HG03103 (cell line): ENCODE data around the gene TMEM250.

Experiments
- ATAC-seq: cut with Tn5 transposase; IDR thresholded peaks from one replicate; pipeline ENCODE4 v1.9.1; 2021; ENCODE audit warnings: low read depth; ENCODE audit not compliant: unreplicated experiment

The TMEM250 gene

DNA sequence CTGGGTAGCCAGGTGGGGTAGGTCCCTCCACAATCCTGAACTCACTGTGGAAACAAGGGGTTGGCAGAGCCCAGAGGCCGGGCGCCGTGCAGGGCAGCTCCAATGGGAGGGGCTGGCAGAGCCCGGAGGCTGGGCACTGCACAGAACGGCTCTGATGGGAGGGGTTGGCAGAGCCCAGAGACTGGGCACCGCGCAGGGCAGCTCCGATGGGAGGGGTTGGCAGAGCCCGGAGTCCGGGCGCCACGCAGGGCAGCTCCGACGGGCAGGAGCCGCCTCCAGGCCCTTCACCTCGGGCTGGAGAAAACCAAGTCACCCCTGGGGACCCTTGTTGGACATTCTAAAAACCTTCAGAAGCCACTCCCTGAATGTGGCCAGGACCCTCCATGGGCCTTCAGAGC is 32.9 kb downstream of the TMEM250 start:
- ATAC-seq: no peak

- no peak for ATAC-seq
Observed at GRCh38 chr9:136084063-136084944, 34.4 kb downstream of the TMEM250 start.

DNA sequence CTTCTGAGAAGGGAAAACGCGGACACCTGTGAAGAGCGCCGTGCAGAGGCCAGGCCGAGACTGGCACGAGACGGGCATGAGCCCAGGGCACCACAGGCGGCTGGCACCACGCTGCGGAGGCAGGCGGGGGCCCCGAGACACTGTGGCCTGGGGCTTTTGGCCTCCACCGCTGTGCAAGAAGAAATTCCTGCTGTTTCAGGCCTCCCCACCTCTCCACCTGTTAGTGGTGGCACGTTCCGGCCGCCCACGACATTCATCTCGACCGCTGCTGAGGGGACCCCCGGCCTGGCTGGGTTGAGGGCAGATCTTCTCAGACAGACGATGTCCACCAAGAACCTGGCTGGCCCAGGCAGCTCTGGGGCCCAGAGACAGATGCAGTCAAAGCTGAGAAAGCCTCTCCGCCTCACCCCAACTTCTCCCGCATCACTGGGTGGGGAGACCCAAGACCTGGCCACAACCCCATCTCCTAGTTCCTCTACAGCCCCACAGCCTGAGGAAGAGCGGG is 35.1 kb downstream of the TMEM250 start:
- no peak for ATAC-seq

- ATAC-seq: no peak
Observed at GRCh38 chr9:136082496-136083361, 35.9 kb downstream of the TMEM250 start.

DNA sequence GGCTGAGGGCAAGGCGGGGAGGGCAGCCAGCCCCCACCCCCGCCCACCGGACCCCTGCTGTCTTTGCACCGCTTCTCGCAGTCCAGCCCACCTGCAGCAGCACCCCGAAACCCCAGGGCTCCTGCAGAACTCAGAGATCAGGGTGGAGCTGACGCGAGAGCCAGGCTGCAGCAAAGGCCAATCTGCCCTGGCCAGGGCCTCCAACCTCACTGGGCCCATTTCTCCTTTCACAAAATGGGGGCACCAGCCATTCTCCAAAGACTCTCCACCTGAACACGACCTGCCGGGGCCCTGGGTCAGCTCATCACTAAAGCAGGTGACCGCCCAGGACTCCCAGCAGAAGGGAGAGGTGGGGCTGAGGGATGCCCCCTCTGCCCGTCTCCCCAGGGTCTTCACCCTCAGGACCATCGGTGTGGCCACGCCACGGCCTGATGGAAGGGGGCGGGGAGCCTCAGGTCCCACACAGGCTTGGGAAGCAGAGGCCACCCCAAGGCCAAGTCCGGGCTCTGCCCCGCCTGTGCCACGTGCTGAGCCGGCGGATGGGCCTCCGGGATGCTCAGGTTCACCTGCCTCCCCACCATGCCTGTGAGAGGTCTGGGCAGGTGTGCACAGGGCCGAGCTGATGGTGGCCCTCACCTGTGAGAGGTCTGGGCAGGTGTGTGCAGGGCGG is 36.7 kb downstream of the TMEM250 start:
- ATAC-seq: no peak

DNA sequence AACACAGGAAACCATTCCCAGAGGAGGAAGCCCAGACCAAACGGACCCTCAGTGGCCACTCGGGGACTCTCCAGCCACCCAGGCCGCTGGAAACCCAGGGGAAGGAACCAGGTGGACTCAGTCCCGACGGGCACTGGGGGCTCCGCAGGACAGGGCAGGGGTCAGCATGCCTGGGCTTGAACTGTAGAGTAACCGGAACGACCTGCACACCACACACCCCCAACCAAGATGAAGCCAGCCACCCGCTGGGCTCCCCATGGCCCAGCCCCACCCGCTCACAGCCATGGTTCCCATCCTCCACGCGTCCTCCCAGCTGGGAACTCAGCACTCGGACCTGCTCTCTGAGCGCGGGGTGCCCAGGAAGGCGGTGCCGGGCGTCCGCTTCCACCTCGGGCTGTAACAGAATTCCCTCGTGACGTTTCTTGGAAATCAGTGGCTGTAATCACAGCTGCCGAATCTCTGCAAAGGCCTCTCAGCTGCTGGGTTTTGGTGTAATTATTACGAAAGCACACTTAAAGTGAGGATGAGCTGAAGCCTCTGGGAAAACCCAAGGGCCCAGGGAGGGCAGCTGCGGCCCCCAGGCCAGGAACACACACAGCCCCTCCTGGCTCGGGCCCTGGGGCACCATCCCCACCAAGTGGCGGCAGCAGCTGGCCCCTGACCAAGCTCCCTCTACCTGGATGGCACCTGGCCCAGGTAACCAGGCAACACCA is 37.4 kb downstream of the TMEM250 start:
- ATAC-seq: no peak

DNA sequence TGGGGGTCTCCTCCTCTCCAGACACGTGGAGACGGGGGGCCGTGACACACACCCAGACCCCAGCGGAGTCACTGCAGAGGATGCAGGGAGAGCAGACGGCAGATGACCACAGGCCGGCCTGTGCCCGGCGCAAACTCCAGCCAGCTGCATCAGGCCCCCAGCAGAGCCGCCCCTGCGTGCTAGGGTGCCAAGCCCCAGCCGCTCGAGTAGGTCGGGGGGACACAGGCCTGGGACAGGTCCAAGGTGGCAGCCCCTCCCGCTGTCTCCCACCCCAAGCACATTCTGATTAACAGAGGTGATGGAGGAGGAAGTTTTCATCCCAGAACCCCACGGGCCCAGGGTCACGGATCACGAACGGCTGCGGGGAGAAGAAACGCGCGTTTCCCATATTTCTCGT is 38.0 kb downstream of the TMEM250 start:
- no peak for ATAC-seq

DNA sequence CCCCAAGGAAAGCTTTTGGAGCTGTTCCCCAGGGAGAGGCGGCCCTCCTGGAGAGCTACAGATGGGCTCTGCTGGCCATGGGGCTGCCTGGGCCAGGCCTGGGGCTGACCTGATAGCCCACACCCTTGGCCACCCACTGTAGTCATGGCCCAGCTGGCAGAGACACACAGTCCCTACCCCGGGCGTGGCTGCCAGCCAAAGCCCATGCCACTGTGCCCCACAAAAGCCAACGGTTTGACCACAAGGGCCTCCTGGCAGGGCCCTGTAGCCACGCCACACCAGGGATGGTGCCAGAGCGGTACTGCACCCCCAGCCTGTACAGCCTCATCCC is 38.8 kb downstream of the TMEM250 start:
- no peak for ATAC-seq

GRCh38 chr9:136079211-136079915 is 39.3 kb downstream of the TMEM250 start:
- no peak for ATAC-seq

DNA sequence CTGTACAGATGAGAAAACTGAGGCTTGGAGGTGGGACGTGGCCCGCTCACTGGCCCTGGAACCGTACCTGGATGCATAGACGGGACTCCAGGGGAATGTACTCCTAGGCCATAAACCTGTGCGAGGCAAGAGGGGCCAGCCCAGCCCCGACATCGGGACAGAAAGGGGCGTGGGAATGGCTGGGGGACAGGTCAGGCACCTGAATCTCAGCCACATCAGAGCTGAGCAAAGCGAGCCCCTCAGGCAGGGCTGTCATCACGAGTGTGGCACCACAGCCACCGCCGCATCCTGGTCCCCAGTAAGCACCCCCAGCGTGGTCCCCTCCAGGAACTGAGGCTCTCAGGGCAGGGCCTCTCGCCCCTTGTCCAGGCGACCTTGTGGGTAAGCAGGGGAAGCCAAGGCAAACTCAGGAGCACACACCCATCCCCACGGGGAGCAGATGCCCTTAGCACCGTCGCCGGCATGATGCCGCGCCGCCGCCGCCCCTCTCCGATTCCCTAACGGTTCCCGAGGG is 40.1 kb downstream of the TMEM250 start:
- ATAC-seq: no peak

GRCh38 chr9:136078024-136078423 is 40.7 kb downstream of the TMEM250 start:
- ATAC-seq: no peak

- ATAC-seq: no peak
Observed at GRCh38 chr9:136077491-136077890, 41.2 kb downstream of the TMEM250 start.

GRCh38 chr9:136075881-136076678 is 42.6 kb downstream of the TMEM250 start:
- no peak for ATAC-seq

DNA sequence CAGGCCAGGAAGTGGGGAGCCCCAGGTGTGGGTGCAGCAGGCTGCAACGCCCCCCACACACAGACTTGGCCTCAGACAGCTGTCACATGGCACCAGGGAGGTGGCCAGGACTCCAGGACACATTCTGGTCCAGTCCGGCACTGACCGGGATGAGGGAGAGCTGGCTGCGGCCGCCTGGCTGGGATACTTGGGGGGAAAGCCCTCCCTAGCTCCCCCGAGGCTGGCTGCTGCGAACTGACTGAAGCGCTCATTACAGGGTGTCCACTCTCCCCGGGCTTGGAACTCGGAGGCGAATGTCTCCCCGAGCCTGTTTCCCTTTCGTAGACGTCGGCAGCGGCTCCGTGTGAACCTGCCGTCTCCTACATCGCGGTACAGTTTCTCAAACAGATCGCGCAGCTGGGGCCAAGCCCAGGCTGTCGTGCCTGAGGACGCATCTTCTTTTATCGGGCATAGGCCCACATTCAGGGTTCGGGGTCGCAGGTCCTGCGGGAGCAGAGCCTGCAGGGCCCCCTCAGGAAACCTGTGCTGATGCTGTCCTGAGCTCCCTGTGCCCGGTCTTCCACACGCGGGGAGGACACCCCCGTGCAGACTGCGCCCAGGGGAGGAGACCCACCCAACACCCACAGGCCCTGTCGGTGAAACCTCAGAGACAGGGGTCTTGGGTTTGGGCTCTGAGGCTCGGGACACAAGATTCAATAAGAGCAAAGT is 43.4 kb downstream of the TMEM250 start:
- no peak for ATAC-seq

DNA sequence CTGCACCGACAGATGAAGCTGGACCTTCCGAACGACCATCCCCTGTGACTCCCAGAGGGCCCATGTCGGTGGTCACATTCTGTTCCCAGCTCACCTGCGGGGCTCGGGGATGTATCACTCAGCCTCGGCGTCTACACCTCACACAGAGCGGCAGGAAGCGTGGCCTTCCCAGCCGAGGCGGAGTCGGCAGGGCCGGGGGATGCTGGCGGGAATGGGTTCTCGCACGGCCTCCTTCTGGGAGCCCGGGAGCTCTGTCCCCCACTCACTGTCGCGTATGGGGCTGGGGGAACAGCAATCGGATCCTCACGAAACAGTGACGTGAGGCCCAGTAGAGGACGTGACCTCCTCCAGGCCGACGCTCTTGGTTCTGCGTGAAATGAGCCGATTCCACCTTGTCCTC is 44.0 kb downstream of the TMEM250 start:
- ATAC-seq: no peak
